ENCODE results near the gene THYN1. TPM values are rescaled to one million over a fixed set of nuclear protein-coding genes. Genes with fewer than 3 reads are reported as not detected.

Gene THYN1
- polyA plus RNA-seq (33.9 to 47.9 TPM (median 45.8 TPM) in 3 replicates), polyA minus RNA-seq (6.1 to 33.5 TPM (median 22.0 TPM) in 3 replicates)
- polyA plus RNA-seq (2011; ENCODE audit: low read depth), result 22.3 TPM
- polyA plus RNA-seq (2011; cell fraction: cytosol; rRNA removed), result 30.5 and 40.3 TPM in 2 replicates
- polyA plus RNA-seq (2011; cell fraction: nucleus; rRNA removed), result 26.0 and 33.3 TPM in 2 replicates
- polyA plus RNA-seq (2012; ENCODE audit: low replicate concordance), result 22.4 and 35.8 TPM in 2 replicates
- polyA minus RNA-seq (2011; cell fraction: cytosol; rRNA and poly(A)+ RNA removed), result 18.0 TPM
- polyA minus RNA-seq (2011; cell fraction: nucleus; rRNA and poly(A)+ RNA removed), result 4.9 and 14.1 TPM in 2 replicates

GRCh38 chr11:134253188-134253993 is at the start of gene THYN1, which contains the start of gene ACAD8:
Gene THYN1, minus strand, starts transcription at chr11:134253352. Its CDS starts 470 bp downstream, at chr11:134252882.
Gene ACAD8, plus strand, starts transcription at chr11:134253568. Its CDS starts 33 bp downstream, at chr11:134253601.
- peak in 1 of 3 experiments; percentile 19 for TF ChIP-seq CTCF (optimal IDR thresholded peaks at IDR 0.05 in 1 of 3, IDR thresholded peaks at IDR 0.05 in 1 of 3, conservative IDR thresholded peaks at IDR 0.05 in 1 of 3; ENCODE audit: extremely low read depth in 1 of 3, insufficient read depth in 2 of 3, low read length in 3 of 3)
- no peak for TF ChIP-seq EZH2 (IDR thresholded peaks at IDR 0.05; ENCODE audit: low read length)
- H3K4me2 ChIP-seq (ENCODE audit: control insufficient read depth, extremely low read depth, insufficient read depth, low read depth, low read length), result peak within 1 kb of the TSS; percentile 78
- peaks cover 17% of the 10 kb centered on the region for H3K79me2 ChIP-seq (ENCODE audit: control insufficient read depth, insufficient read depth, low read length)
- H2AFZ ChIP-seq (ENCODE audit: control insufficient read depth, low read length), result peak within 1 kb of the TSS; percentile 66
- no peak for FAIRE-seq
- DNase-seq (ENCODE audit: low read depth, low spot score), result peak; percentile 82
- H3K36me3 ChIP-seq (ENCODE audit: control insufficient read depth in 2 of 2, extremely low read depth in 1 of 2, insufficient read depth in 2 of 2, low read length in 2 of 2), result peaks cover 8% of the 10 kb centered on the region in 2 experiments
- H3K27ac ChIP-seq (ENCODE audit: control insufficient read depth, insufficient read depth, low read length), result peak within 1 kb of the TSS; percentile 25
- dilution Hi-C loops (cut with MboI; ENCODE audit: extremely low pct_ligation_motif_present, low sequenced_read_pairs), result no loop called here
- H3K9ac ChIP-seq (ENCODE audit: control insufficient read depth, extremely low read depth, insufficient read depth, low read length), result peak within 1 kb of the TSS; percentile 74
- H3K9me1 ChIP-seq (ENCODE audit: control insufficient read depth, extremely low read depth, insufficient read depth, low read length), result peaks cover 2% of the 10 kb centered on the region
- H3K4me3 ChIP-seq (ENCODE audit: control insufficient read depth in 2 of 3, extremely low read depth in 1 of 3, insufficient read depth in 2 of 3, low read depth in 1 of 3, low read length in 3 of 3), result peak within 1 kb of the TSS; percentile 67 to 91 (median 74)
- H4K20me1 ChIP-seq (ENCODE audit: control insufficient read depth, extremely low read depth, insufficient read depth, low read length), result no peaks in the 10 kb centered on the region
- no peaks in the 10 kb centered on the region for H3K9me3 ChIP-seq (ENCODE audit: control insufficient read depth, low read depth, low read length)
- H3K4me1 ChIP-seq (ENCODE audit: control insufficient read depth, extremely low read depth, insufficient read depth, low read length), result peaks cover 7% of the 10 kb centered on the region
- no peaks in the 10 kb centered on the region for H3K27me3 ChIP-seq (ENCODE audit: control insufficient read depth, extremely low read depth, insufficient read depth, low read length)

GRCh38 chr11:134294664-134295063 is 41.5 kb upstream of the THYN1 start:
- no peaks in the 10 kb centered on the region for H3K9me1 ChIP-seq (ENCODE audit: control insufficient read depth, extremely low read depth, insufficient read depth, low read length)
- H3K9me3 ChIP-seq (ENCODE audit: control insufficient read depth, low read depth, low read length), result no peaks in the 10 kb centered on the region
- FAIRE-seq (no peak), DNase-seq (ENCODE audit: low read depth, low spot score) (no peak)
- dilution Hi-C loops (cut with MboI; ENCODE audit: extremely low pct_ligation_motif_present, low sequenced_read_pairs), result no loop called here
- no peaks in the 10 kb centered on the region for H3K4me1 ChIP-seq (ENCODE audit: control insufficient read depth, extremely low read depth, insufficient read depth, low read length)
- H4K20me1 ChIP-seq (ENCODE audit: control insufficient read depth, extremely low read depth, insufficient read depth, low read length), result no peaks in the 10 kb centered on the region
- H3K4me3 ChIP-seq (ENCODE audit: control insufficient read depth in 2 of 3, extremely low read depth in 1 of 3, insufficient read depth in 2 of 3, low read depth in 1 of 3, low read length in 3 of 3), result no peak overlapping the region
- no peak overlapping the region for H3K27ac ChIP-seq (ENCODE audit: control insufficient read depth, insufficient read depth, low read length)
- H3K36me3 ChIP-seq (ENCODE audit: control insufficient read depth in 2 of 2, extremely low read depth in 1 of 2, insufficient read depth in 2 of 2, low read length in 2 of 2), result no peaks in the 10 kb centered on the region
- H3K9ac ChIP-seq (ENCODE audit: control insufficient read depth, extremely low read depth, insufficient read depth, low read length), result no peak overlapping the region
- no peaks in the 10 kb centered on the region for H3K79me2 ChIP-seq (ENCODE audit: control insufficient read depth, insufficient read depth, low read length)
- no peak overlapping the region for H3K4me2 ChIP-seq (ENCODE audit: control insufficient read depth, extremely low read depth, insufficient read depth, low read depth, low read length)
- TF ChIP-seq EZH2 (IDR thresholded peaks at IDR 0.05; ENCODE audit: low read length) (no peak), CTCF (optimal IDR thresholded peaks at IDR 0.05 in 1 of 3, IDR thresholded peaks at IDR 0.05 in 1 of 3, conservative IDR thresholded peaks at IDR 0.05 in 1 of 3; ENCODE audit: extremely low read depth in 1 of 3, insufficient read depth in 2 of 3, low read length in 3 of 3) (no peak)
- no peak overlapping the region for H2AFZ ChIP-seq (ENCODE audit: control insufficient read depth, low read length)
- H3K27me3 ChIP-seq (ENCODE audit: control insufficient read depth, extremely low read depth, insufficient read depth, low read length), result no peaks in the 10 kb centered on the region

Data from keratinocyte (primary cell).